ENCODE measurements around the gene BABAM2. TPM values are rescaled to one million over a fixed set of nuclear protein-coding genes. Genes with fewer than 3 reads are reported as not detected.

BABAM2 gene
- total RNA-seq, 1 donor from 2014 or later: 35.3 TPM

- Histone ChIP-seq H3K27me3 (ENCODE audit: control insufficient read depth, insufficient read depth, low read length) (no peaks in the 10 kb centered on the region), H3K4me3 (ENCODE audit: low read depth, low read length) (no peak overlapping the region), H3K36me3 (ENCODE audit: control insufficient read depth, insufficient read depth, low read length) (no peaks in the 10 kb centered on the region)
- no peak for TF ChIP-seq CTCF (IDR thresholded peaks at IDR 0.05; ENCODE audit: insufficient read depth, low read length, poor library complexity, severe bottlenecking)
- no peak for DNase-seq (ENCODE audit: low read depth)
These were observed 450.8 kb downstream of the BABAM2 start for GRCh38 chr2:28341208-28341891.

- Histone ChIP-seq H3K4me3 (ENCODE audit: low read depth, low read length) (no peak overlapping the region), H3K36me3 (ENCODE audit: control insufficient read depth, insufficient read depth, low read length) (no peaks in the 10 kb centered on the region), H3K27me3 (ENCODE audit: control insufficient read depth, insufficient read depth, low read length) (no peaks in the 10 kb centered on the region)
- no peak for DNase-seq (ENCODE audit: low read depth)
- no peak for TF ChIP-seq CTCF (IDR thresholded peaks at IDR 0.05; ENCODE audit: insufficient read depth, low read length, poor library complexity, severe bottlenecking)
These were observed 451.8 kb downstream of the BABAM2 start for GRCh38 chr2:28342081-28342967.

GRCh38 chr2:28343184-28343942, 452.8 kb downstream of the BABAM2 start:
- DNase-seq (ENCODE audit: low read depth): no peak
- Histone ChIP-seq H3K36me3 (ENCODE audit: control insufficient read depth, insufficient read depth, low read length) (no peaks in the 10 kb centered on the region), H3K4me3 (ENCODE audit: low read depth, low read length) (no peak overlapping the region), H3K27me3 (ENCODE audit: control insufficient read depth, insufficient read depth, low read length) (no peaks in the 10 kb centered on the region)
- no peak for TF ChIP-seq CTCF (IDR thresholded peaks at IDR 0.05; ENCODE audit: insufficient read depth, low read length, poor library complexity, severe bottlenecking)

GRCh38 chr2:28343971-28344715, 453.6 kb downstream of the BABAM2 start:
- H3K27me3 ChIP-seq (ENCODE audit: control insufficient read depth, insufficient read depth, low read length): no peaks in the 10 kb centered on the region
- H3K36me3 ChIP-seq (ENCODE audit: control insufficient read depth, insufficient read depth, low read length): no peaks in the 10 kb centered on the region
- DNase-seq (ENCODE audit: low read depth): no peak
- no peak for TF ChIP-seq CTCF (IDR thresholded peaks at IDR 0.05; ENCODE audit: insufficient read depth, low read length, poor library complexity, severe bottlenecking)
- no peak overlapping the region for H3K4me3 ChIP-seq (ENCODE audit: low read depth, low read length)

- H3K4me3 ChIP-seq (ENCODE audit: low read depth, low read length): no peak overlapping the region
- no peaks in the 10 kb centered on the region for H3K27me3 ChIP-seq (ENCODE audit: control insufficient read depth, insufficient read depth, low read length)
- no peaks in the 10 kb centered on the region for H3K36me3 ChIP-seq (ENCODE audit: control insufficient read depth, insufficient read depth, low read length)
- DNase-seq (ENCODE audit: low read depth): no peak
- no peak for TF ChIP-seq CTCF (IDR thresholded peaks at IDR 0.05; ENCODE audit: insufficient read depth, low read length, poor library complexity, severe bottlenecking)
These were observed 454.3 kb downstream of the BABAM2 start for GRCh38 chr2:28344756-28345373.
